Measurements from ENCODE around the gene ZNF586. TPM values are rescaled to one million over a fixed set of nuclear protein-coding genes. Genes with fewer than 3 reads are reported as not detected.

ZNF586 gene
- total and polyA plus RNA-seq, 10 of the 15 experiments (the other 5 are each of a cell fraction or from before 2014, with no cell fraction given): 3.9 to 24.2 (median 15.0) TPM

- no peaks in the 10 kb centered on the region for H3K27me3 ChIP-seq (replicated peaks in 1 of 2; ENCODE audit: control insufficient read depth in 2 of 2, insufficient read depth in 2 of 2, low read length in 1 of 2)
- peak overlapping the region; percentile 65 for H3K4me3 ChIP-seq
- DNase-seq (ENCODE audit: low read depth, low spot score) (no peak), FAIRE-seq (no peak), ATAC-seq (peak; percentile 54)
- TSS peak; percentile 2 for BruUV-seq (replicated peaks)
- intact Hi-C loops (cut with micrococcal nuclease; ENCODE audit: unreplicated experiment): no loop called here
- H3K4me2 ChIP-seq (ENCODE audit: control insufficient read depth, insufficient read depth): peak overlapping the region; percentile 89
- H3K9ac ChIP-seq (ENCODE audit: control insufficient read depth, insufficient read depth, low read length): peak overlapping the region; percentile 67
- H3K79me2 ChIP-seq (ENCODE audit: control insufficient read depth, insufficient read depth, low read length): no peaks in the 10 kb centered on the region; the same call in 1 of the 2 replicates
- SMC1A ChIA-PET (ENCODE audit: uncharacterized antibody, unreplicated experiment): no interaction called here
- in situ Hi-C loops (cut with MboI): loop anchor here (25.0 kb wide), 1 partner anchor 1666 kb away; the partner anchor contains the start of gene ZNF444
- H4K20me1 ChIP-seq (ENCODE audit: control insufficient read depth, insufficient read depth): no peaks in the 10 kb centered on the region
- RAD21 ChIA-PET (ENCODE audit: unreplicated experiment): interaction anchor here (1.0 kb wide), 1 partner anchor 15 kb away, joined by 5 read pairs; no protein-coding TSS in a partner anchor
- peaks cover 2 to 7% of the 10 kb centered on the region in 2 experiments; a peak in 3 of 4 replicates for H3K36me3 ChIP-seq (ENCODE audit: control insufficient read depth in 2 of 2, insufficient read depth in 2 of 2, low read length in 1 of 2)
- peak overlapping the region; percentile 26; the same call in 1 of the 2 replicates for H2AFZ ChIP-seq (ENCODE audit: control insufficient read depth, low read depth, low read length)
- peak overlapping the region; percentile 68 for H3K27ac ChIP-seq (ENCODE audit: control insufficient read depth, insufficient read depth)
- H3K4me1 ChIP-seq (ENCODE audit: control insufficient read depth, insufficient read depth, low read length): peaks cover 5% of the 10 kb centered on the region
- POLR2A ChIA-PET: interaction anchor here (1.4 kb wide), 1 partner anchor 10 kb away, joined by 4 read pairs; no protein-coding TSS in a partner anchor
- 84% methylated on average over 15 of the region's 19 CpGs for WGBS (ENCODE audit: insufficient coverage, insufficient replicate concordance, low lambda C conversion rate, missing lambda C conversion rate)
- H3K9me3 ChIP-seq (replicated peaks; ENCODE audit: control insufficient read depth, insufficient read depth, low read length): no peaks in the 10 kb centered on the region; the same call in 2 of the 3 replicates
- CTCF ChIA-PET: interaction anchor here (0.7 to 1.2 kb wide), 2 partner anchors 10 to 51 kb away, joined by 3 read pairs; no protein-coding TSS in a partner anchor
- TF ChIP-seq POLR2AphosphoS5 (IDR thresholded peaks at IDR 0.05; ENCODE audit: low read length) (no peak), NFYB (IDR thresholded peaks at IDR 0.05; ENCODE audit: insufficient read depth, low read depth, low read length) (no peak), SUPT20H (IDR thresholded peaks at IDR 0.05; ENCODE audit: borderline replicate concordance, control insufficient read depth, low read depth, low read length) (no peak), RELB (IDR thresholded peaks at IDR 0.05; ENCODE audit: low read depth) (0 out of 2 replicates have a peak, but pooled peaks have one; percentile 24), CHD2 (IDR thresholded peaks at IDR 0.05; ENCODE audit: borderline replicate concordance, low read depth, low read length) (no peak), ZNF384 (IDR thresholded peaks at IDR 0.05; ENCODE audit: borderline replicate concordance, low read depth, low read length) (0 out of 2 replicates have a peak, but pooled peaks have one; percentile 32), ZZZ3 (IDR thresholded peaks at IDR 0.05; ENCODE audit: control insufficient read depth, insufficient read length, low read depth) (no peak), NR2C1 (IDR thresholded peaks at IDR 0.05) (peak; percentile 16; the same call in 1 of the 2 replicates), IKZF1 (conservative IDR thresholded peaks at IDR 0.05) (0 out of 2 replicates have a peak, but pooled peaks have one; percentile 32), ZNF217 (IDR thresholded peaks at IDR 0.05) (no peak), HSF1 (IDR thresholded peaks at IDR 0.05; ENCODE audit: low read depth, low read length) (no peak), CEBPZ (IDR thresholded peaks at IDR 0.05; ENCODE audit: low read depth, low read length) (no peak), EZH2 (IDR thresholded peaks at IDR 0.05; ENCODE audit: borderline replicate concordance, control insufficient read depth, low read depth, low read length) (no peak)
- TF ChIP-seq, protein P1, sequence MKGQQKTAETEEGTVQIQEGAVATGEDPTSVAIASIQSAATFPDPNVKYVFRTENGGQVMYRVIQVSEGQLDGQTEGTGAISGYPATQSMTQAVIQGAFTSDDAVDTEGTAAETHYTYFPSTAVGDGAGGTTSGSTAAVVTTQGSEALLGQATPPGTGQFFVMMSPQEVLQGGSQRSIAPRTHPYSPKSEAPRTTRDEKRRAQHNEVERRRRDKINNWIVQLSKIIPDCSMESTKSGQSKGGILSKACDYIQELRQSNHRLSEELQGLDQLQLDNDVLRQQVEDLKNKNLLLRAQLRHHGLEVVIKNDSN (IDR thresholded peaks at IDR 0.05; ENCODE audit: borderline replicate concordance, extremely low read length, insufficient read depth, low read depth, low read length): no peak
Observed at GRCh38 chr19:57803594-57804325, 34.3 kb downstream of the ZNF586 start.
